ENCODE results near the gene MMD2.

MMD2 gene

GRCh38 chr7:4883372-4884144 is 75.4 kb downstream of the MMD2 start, which contains the start of gene RADIL:
Gene RADIL, minus strand, starts transcription at chr7:4883716. Its CDS starts 5,577 bp downstream, at chr7:4878139.
- no CpG with 5 or more reads among the region's 72 CpGs for WGBS (ENCODE audit: insufficient coverage, insufficient read length)
- Histone ChIP-seq H3K27ac (ENCODE audit: low read length) (no peak within 1 kb of the TSS), H3K4me3 (ENCODE audit: low read length) (peak within 1 kb of the TSS; percentile 53; the same call in 1 of the 2 replicates), H3K9me3 (ENCODE audit: control insufficient read depth, insufficient read depth, low read length) (no peaks in the 10 kb centered on the region), H3K36me3 (ENCODE audit: control insufficient read depth, insufficient read depth, low read length) (no peaks in the 10 kb centered on the region), H3K4me1 (ENCODE audit: control insufficient read depth, insufficient read depth, low read length) (no peaks in the 10 kb centered on the region), H3K27me3 (ENCODE audit: control insufficient read depth, insufficient read depth, low read length) (no peaks in the 10 kb centered on the region)
- peak; percentile 37 for DNase-seq (ENCODE audit: low read depth, low spot score)

- Histone ChIP-seq H3K36me3 (ENCODE audit: control insufficient read depth, insufficient read depth, low read length) (no peaks in the 10 kb centered on the region), H3K27me3 (ENCODE audit: control insufficient read depth, insufficient read depth, low read length) (no peaks in the 10 kb centered on the region), H3K27ac (ENCODE audit: low read length) (no peak overlapping the region), H3K4me3 (ENCODE audit: low read length) (peak overlapping the region; percentile 53; the same call in 1 of the 2 replicates), H3K9me3 (ENCODE audit: control insufficient read depth, insufficient read depth, low read length) (no peaks in the 10 kb centered on the region), H3K4me1 (ENCODE audit: control insufficient read depth, insufficient read depth, low read length) (no peaks in the 10 kb centered on the region)
- DNase-seq (ENCODE audit: low read depth, low spot score), result no peak
- no CpG with 5 or more reads among the region's 36 CpGs for WGBS (ENCODE audit: insufficient coverage, insufficient read length)
These were observed 76.0 kb downstream of the MMD2 start for GRCh38 chr7:4883033-4883371.

GRCh38 chr7:4882169-4883032 is 76.6 kb downstream of the MMD2 start:
- Histone ChIP-seq H3K4me1 (ENCODE audit: control insufficient read depth, insufficient read depth, low read length) (no peaks in the 10 kb centered on the region), H3K27ac (ENCODE audit: low read length) (no peak overlapping the region), H3K9me3 (ENCODE audit: control insufficient read depth, insufficient read depth, low read length) (no peaks in the 10 kb centered on the region), H3K4me3 (ENCODE audit: low read length) (peak overlapping the region; percentile 53; the same call in 1 of the 2 replicates), H3K27me3 (ENCODE audit: control insufficient read depth, insufficient read depth, low read length) (no peaks in the 10 kb centered on the region), H3K36me3 (ENCODE audit: control insufficient read depth, insufficient read depth, low read length) (no peaks in the 10 kb centered on the region)
- WGBS (ENCODE audit: insufficient coverage, insufficient read length), result no CpG with 5 or more reads among the region's 35 CpGs
- no peak for DNase-seq (ENCODE audit: low read depth, low spot score)

GRCh38 chr7:4880218-4880617 is 78.8 kb downstream of the MMD2 start:
- Histone ChIP-seq H3K4me1 (ENCODE audit: control insufficient read depth, insufficient read depth, low read length) (no peaks in the 10 kb centered on the region), H3K36me3 (ENCODE audit: control insufficient read depth, insufficient read depth, low read length) (no peaks in the 10 kb centered on the region), H3K27ac (ENCODE audit: low read length) (no peak overlapping the region), H3K4me3 (ENCODE audit: low read length) (no peak overlapping the region), H3K27me3 (ENCODE audit: control insufficient read depth, insufficient read depth, low read length) (no peaks in the 10 kb centered on the region), H3K9me3 (ENCODE audit: control insufficient read depth, insufficient read depth, low read length) (no peaks in the 10 kb centered on the region; the same call in 1 of the 2 replicates)
- no CpG with 5 or more reads among the region's 10 CpGs for WGBS (ENCODE audit: insufficient coverage, insufficient read length)
- no peak for DNase-seq (ENCODE audit: low read depth, low spot score)

- Histone ChIP-seq H3K4me3 (ENCODE audit: low read length) (no peak overlapping the region), H3K36me3 (ENCODE audit: control insufficient read depth, insufficient read depth, low read length) (no peaks in the 10 kb centered on the region), H3K27ac (ENCODE audit: low read length) (no peak overlapping the region), H3K9me3 (ENCODE audit: control insufficient read depth, insufficient read depth, low read length) (no peaks in the 10 kb centered on the region; the same call in 1 of the 2 replicates), H3K27me3 (ENCODE audit: control insufficient read depth, insufficient read depth, low read length) (no peaks in the 10 kb centered on the region), H3K4me1 (ENCODE audit: control insufficient read depth, insufficient read depth, low read length) (no peaks in the 10 kb centered on the region)
- WGBS (ENCODE audit: insufficient coverage, insufficient read length), result no CpG with 5 or more reads among the region's 27 CpGs
- no peak for DNase-seq (ENCODE audit: low read depth, low spot score)
These were observed 79.4 kb downstream of the MMD2 start for GRCh38 chr7:4879396-4880081.

GRCh38 chr7:4878336-4879335 is 80.4 kb downstream of the MMD2 start:
- Histone ChIP-seq H3K27me3 (ENCODE audit: control insufficient read depth, insufficient read depth, low read length) (no peaks in the 10 kb centered on the region), H3K36me3 (ENCODE audit: control insufficient read depth, insufficient read depth, low read length) (no peaks in the 10 kb centered on the region), H3K4me1 (ENCODE audit: control insufficient read depth, insufficient read depth, low read length) (no peaks in the 10 kb centered on the region), H3K27ac (ENCODE audit: low read length) (no peak overlapping the region), H3K9me3 (ENCODE audit: control insufficient read depth, insufficient read depth, low read length) (peaks cover 2% of the 10 kb centered on the region; the same call in 1 of the 2 replicates), H3K4me3 (ENCODE audit: low read length) (no peak overlapping the region)
- no peak for DNase-seq (ENCODE audit: low read depth, low spot score)
- WGBS (ENCODE audit: insufficient coverage, insufficient read length), result no CpG with 5 or more reads among the region's 45 CpGs

- Histone ChIP-seq H3K9me3 (ENCODE audit: control insufficient read depth, insufficient read depth, low read length) (peaks cover 4% of the 10 kb centered on the region), H3K27ac (ENCODE audit: low read length) (no peak overlapping the region), H3K4me3 (ENCODE audit: low read length) (no peak overlapping the region), H3K4me1 (ENCODE audit: control insufficient read depth, insufficient read depth, low read length) (no peaks in the 10 kb centered on the region), H3K27me3 (ENCODE audit: control insufficient read depth, insufficient read depth, low read length) (no peaks in the 10 kb centered on the region), H3K36me3 (ENCODE audit: control insufficient read depth, insufficient read depth, low read length) (no peaks in the 10 kb centered on the region)
- WGBS (ENCODE audit: insufficient coverage, insufficient read length), result no CpG with 5 or more reads among the region's 18 CpGs
- DNase-seq (ENCODE audit: low read depth, low spot score), result no peak
These were observed 82.4 kb downstream of the MMD2 start for GRCh38 chr7:4876586-4876985.

- no CpG with 5 or more reads among the region's 15 CpGs for WGBS (ENCODE audit: insufficient coverage, insufficient read length)
- Histone ChIP-seq H3K4me1 (ENCODE audit: control insufficient read depth, insufficient read depth, low read length) (no peaks in the 10 kb centered on the region; the same call in 1 of the 2 replicates), H3K36me3 (ENCODE audit: control insufficient read depth, insufficient read depth, low read length) (no peaks in the 10 kb centered on the region), H3K4me3 (ENCODE audit: low read length) (no peak overlapping the region), H3K27ac (ENCODE audit: low read length) (no peak overlapping the region), H3K27me3 (ENCODE audit: control insufficient read depth, insufficient read depth, low read length) (no peaks in the 10 kb centered on the region), H3K9me3 (ENCODE audit: control insufficient read depth, insufficient read depth, low read length) (peaks cover 4% of the 10 kb centered on the region)
- DNase-seq (ENCODE audit: low read depth, low spot score), result no peak
These were observed 83.6 kb downstream of the MMD2 start for GRCh38 chr7:4875391-4875790.

- Histone ChIP-seq H3K27ac (ENCODE audit: low read length) (no peak overlapping the region), H3K4me1 (ENCODE audit: control insufficient read depth, insufficient read depth, low read length) (no peaks in the 10 kb centered on the region; the same call in 1 of the 2 replicates), H3K27me3 (ENCODE audit: control insufficient read depth, insufficient read depth, low read length) (no peaks in the 10 kb centered on the region; the same call in 1 of the 2 replicates), H3K36me3 (ENCODE audit: control insufficient read depth, insufficient read depth, low read length) (no peaks in the 10 kb centered on the region), H3K4me3 (ENCODE audit: low read length) (no peak overlapping the region), H3K9me3 (ENCODE audit: control insufficient read depth, insufficient read depth, low read length) (peaks cover 4% of the 10 kb centered on the region)
- WGBS (ENCODE audit: insufficient coverage, insufficient read length), result no CpG with 5 or more reads among the region's 31 CpGs
- DNase-seq (ENCODE audit: low read depth, low spot score), result no peak
These were observed 85.7 kb downstream of the MMD2 start for GRCh38 chr7:4873071-4873944.
